Measurements from ENCODE around the gene PTPRM. TPM values are rescaled to one million over a fixed set of nuclear protein-coding genes. Genes with fewer than 3 reads are reported as not detected.

PTPRM gene
- total RNA-seq, 1 donor from 2014 or later: 257 TPM

GRCh38 chr18:8367217-8367988 is 800.3 kb downstream of the PTPRM start:
- Histone ChIP-seq H3K9me3 (no peaks in the 10 kb centered on the region), H3K4me1 (no peaks in the 10 kb centered on the region), H3K27ac (no peak overlapping the region), H3K27me3 (no peaks in the 10 kb centered on the region), H3K4me3 (peak overlapping the region; percentile 20 to 57), H3K36me3 (peaks cover 0 to 5% of the 10 kb centered on the region in 2 donors)
- intact Hi-C loops (cut with DNase I): no loop called here
- TF ChIP-seq CTCF (IDR thresholded peaks at IDR 0.05): peak; percentile 12 to 69 (median 64)
- DNase-seq (ENCODE audit: low spot score in 2 of 2): no peak

- DNase-seq (ENCODE audit: low spot score in 2 of 2): no peak
- Histone ChIP-seq H3K27me3 (no peaks in the 10 kb centered on the region), H3K4me1 (no peaks in the 10 kb centered on the region), H3K27ac (no peak overlapping the region), H3K4me3 (no peak overlapping the region), H3K9me3 (no peaks in the 10 kb centered on the region), H3K36me3 (peaks cover 0 to 5% of the 10 kb centered on the region in 2 donors)
- TF ChIP-seq CTCF (IDR thresholded peaks at IDR 0.05): no peak
- intact Hi-C loops (cut with DNase I): no loop called here
Observed at GRCh38 chr18:8368512-8369217, 801.5 kb downstream of the PTPRM start.

- no peak for DNase-seq (ENCODE audit: low spot score in 2 of 2)
- H3K4me3 ChIP-seq: no peak overlapping the region
- intact Hi-C loops (cut with DNase I): no loop called here
- TF ChIP-seq CTCF (IDR thresholded peaks at IDR 0.05): no peak
- H3K4me1 ChIP-seq: no peaks in the 10 kb centered on the region
- H3K27me3 ChIP-seq: no peaks in the 10 kb centered on the region
- H3K36me3 ChIP-seq: peaks cover 0 to 9% of the 10 kb centered on the region in 2 donors
- H3K27ac ChIP-seq: no peak overlapping the region
- no peaks in the 10 kb centered on the region for H3K9me3 ChIP-seq
Observed at GRCh38 chr18:8373486-8373885, 806.4 kb downstream of the PTPRM start.

GRCh38 chr18:8374676-8375075 is 807.6 kb downstream of the PTPRM start:
- peaks cover 0 to 19% of the 10 kb centered on the region in 2 donors for H3K36me3 ChIP-seq
- no peak overlapping the region for H3K27ac ChIP-seq
- no peaks in the 10 kb centered on the region for H3K4me1 ChIP-seq
- no peak overlapping the region for H3K4me3 ChIP-seq
- H3K9me3 ChIP-seq: no peaks in the 10 kb centered on the region
- TF ChIP-seq CTCF (IDR thresholded peaks at IDR 0.05): no peak
- intact Hi-C loops (cut with DNase I): no loop called here
- H3K27me3 ChIP-seq: no peaks in the 10 kb centered on the region
- DNase-seq (ENCODE audit: low spot score in 2 of 2): no peak

GRCh38 chr18:8375249-8375648 is 808.1 kb downstream of the PTPRM start:
- no peak for TF ChIP-seq CTCF (IDR thresholded peaks at IDR 0.05)
- H3K4me1 ChIP-seq: no peaks in the 10 kb centered on the region
- intact Hi-C loops (cut with DNase I): no loop called here
- H3K4me3 ChIP-seq: no peak overlapping the region
- H3K27me3 ChIP-seq: no peaks in the 10 kb centered on the region
- H3K36me3 ChIP-seq: peaks cover 0 to 19% of the 10 kb centered on the region in 2 donors
- no peaks in the 10 kb centered on the region for H3K9me3 ChIP-seq
- DNase-seq (ENCODE audit: low spot score in 2 of 2): no peak
- H3K27ac ChIP-seq: no peak overlapping the region

Measured in ascending aorta (tissue), 2 donors.